ENCODE results near the gene GSDME.

The GSDME gene

GRCh38 chr7:24769014-24769830 lies 12.0 kb upstream of the GSDME start:
- no peak for DNase-seq

DNA sequence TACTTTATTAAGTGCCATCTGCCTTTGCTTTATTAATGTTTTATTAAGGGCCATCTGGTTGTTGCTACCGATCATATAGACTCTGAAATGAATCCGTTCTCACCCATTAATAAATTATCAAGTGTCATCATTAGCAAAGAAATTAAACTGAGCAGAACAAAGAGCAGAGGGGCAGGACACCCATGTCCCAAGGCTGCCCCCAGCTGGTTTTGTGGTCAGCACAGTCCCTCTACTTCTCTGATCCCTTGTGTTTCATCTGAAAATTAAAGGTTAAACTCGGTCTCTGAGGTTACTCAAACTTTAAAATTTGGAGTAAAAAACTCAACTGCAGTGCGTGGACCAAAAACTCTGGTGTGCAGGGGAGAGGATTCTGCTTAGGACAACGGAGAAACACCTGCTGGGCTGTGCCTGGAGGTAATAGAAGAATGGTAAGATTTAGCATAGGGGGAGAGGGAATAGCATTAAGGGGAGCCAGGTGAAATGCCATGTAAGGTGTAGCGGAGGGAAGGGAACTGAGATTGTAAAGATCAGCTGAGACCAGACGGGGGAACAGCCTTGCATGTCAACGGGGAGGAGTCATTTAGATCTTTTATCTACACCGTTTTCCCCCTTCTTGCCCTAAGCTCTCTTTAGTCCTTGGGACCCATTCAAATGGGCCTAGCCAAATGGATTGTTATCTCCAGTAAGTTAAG lies 10.8 kb upstream of the GSDME start:
- DNase-seq = no peak

- DNase-seq = peak; percentile 12
Observed at GRCh38 chr7:24764972-24765744, 7.9 kb upstream of the GSDME start.

- DNase-seq = no peak
Observed at GRCh38 chr7:24764011-24764410, 6.7 kb upstream of the GSDME start.

DNA sequence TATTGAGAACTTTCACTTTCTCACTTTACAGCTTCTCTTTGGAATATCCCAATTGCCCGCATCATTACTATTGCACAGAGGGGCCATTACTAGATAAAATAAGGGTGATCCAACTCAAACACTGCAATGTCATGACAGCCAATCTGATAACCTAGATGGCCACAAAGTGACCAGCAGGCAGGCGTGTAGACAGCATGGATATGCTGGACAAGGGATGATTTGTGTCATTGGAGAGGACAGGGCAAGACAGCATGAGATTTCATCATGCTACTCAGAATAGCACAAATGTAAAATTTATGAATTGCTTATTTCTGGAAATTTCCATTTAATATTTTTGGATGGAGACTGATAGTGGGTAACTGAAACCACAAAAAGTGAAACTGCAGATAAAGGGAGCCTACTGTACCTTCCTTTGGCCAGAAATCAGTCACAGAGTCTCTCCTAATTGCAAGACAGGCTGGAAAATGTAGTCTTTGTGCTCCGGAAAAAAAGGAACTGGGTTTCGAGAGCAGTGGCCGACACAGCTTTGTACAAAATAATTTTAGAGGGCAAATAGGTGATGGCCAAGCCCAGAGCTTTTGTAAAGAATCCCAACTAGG lies 6.1 kb upstream of the GSDME start:
- DNase-seq = no peak

- DNase-seq = no peak
Observed at GRCh38 chr7:24762771-24763170, 5.5 kb upstream of the GSDME start.

DNA sequence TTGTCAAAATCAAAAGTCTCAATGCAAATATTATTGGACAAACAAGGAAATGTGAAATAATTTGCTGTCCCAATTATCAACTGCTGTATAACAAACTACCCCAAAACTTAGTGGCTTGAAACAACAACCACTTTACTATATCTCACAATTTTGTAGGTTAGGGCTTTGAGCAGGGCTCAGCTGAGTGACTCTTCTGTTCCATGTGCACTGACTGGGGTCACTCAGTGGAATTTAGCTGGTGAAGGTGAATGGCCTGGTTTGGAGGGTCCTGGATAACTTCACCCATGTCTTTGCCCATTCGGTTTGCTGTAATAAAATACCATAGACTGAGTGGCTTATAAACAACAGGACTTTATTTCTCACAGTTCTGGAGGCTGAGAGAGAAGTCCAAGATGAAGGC lies 3.7 kb upstream of the GSDME start:
- DNase-seq = no peak

DNA sequence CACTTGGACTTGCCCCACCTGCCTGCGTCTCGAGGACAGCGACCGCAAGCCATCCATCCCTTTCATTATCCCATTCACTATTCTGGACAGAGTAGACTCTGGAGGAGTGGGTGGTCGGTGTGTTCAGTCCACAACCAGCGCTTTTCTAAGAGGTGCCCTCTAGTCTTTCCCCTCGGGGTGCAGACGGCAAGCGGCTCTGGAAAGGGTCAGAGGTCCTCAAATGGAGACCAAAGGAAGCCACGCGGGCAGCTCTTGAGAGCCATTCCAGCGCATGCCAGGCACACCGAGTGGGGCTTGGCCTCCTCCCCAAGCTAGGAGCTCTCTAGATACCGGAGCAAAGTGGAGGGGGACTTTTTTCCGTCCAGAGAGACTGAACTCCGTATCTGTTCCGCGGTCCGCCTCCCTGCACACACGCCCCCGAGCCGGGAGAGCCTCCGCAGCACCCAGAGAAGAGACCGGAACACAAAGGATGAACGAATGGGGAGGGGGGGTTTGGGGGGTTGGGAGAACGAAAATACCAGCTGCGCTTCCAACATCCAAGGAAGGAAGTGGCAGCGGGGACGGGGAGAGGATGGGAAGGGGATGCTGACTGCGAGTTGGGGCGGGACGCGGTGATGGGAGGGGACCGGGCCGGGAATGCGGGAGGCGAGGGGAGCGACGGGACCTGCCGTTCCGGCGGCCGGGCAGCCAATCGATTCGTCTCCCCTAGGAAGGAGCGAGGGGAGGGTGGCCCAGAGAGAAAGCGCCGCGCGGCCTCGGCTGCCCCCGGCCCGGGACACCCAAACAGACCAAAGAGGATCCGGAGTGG lies 515 bp downstream of the GSDME start:
- DNase-seq = no peak

GRCh38 chr7:24755541-24756407 lies 1.5 kb downstream of the GSDME start:
- no peak for DNase-seq

DNA sequence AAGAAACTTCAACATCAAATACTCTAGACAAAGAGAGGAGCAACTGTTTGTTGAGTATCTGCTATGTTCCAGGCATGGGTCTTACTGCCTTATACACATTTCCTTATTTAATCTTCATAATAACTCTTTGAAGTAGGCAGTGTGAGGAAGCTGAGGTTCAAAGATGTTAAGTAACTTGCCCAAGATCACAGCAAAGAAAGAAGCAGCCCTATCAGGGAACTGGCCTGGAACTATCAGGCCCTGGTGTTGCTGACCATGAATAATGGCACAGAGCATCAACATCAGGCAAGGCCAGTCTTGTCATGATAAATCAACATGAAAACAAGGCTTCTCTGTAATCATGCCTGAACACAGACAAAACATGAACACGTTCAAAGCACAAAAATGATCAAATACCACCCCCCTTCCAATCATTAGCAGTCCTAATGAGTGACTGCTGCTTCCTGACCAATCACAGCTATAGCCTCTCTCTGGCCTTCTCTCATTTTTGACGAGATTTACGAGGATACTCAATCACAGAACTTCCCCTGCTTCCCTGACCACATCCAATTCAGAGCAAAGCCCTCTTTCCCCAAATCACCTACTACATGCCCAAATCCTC lies 2.3 kb downstream of the GSDME start:
- no peak for DNase-seq

DNA sequence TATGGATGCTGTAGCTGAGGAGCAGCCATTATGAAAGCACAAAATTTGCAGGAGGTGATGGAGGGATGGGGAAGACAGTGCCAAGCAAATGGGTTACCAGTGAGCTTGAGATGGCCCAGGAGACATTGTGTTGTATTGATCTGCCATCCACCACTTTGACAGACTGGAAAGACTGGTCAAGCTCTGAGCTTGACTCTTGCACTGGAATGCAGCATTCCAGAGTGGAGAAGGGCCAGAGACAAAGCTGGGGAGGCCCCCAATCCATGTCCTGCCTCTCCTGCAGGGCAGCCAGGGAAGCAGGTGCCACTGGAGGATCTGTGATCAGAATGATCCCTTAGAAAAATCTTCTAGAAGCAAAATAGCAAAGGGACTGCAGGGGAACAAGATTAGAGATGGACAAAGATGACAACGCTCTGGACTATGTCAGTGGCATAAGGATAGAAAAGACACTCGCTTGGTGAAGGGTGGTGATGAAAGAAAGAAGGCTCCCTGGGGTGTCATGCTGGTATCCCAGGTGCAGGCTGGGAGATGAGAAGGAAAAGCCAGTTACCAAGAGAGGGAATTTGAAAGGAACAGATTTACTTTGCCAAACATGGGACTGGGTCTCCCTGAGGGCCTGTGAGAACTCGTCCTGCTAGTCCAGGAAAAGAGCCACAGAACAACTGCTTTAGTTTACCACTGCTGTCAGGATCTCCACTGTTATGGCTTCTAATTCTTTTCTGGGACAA lies 5.0 kb downstream of the GSDME start:
- DNase-seq = no peak

GRCh38 chr7:24751484-24751883 lies 5.8 kb downstream of the GSDME start:
- DNase-seq = no peak

- DNase-seq = no peak
Observed at GRCh38 chr7:24750441-24751055, 6.7 kb downstream of the GSDME start.

DNA sequence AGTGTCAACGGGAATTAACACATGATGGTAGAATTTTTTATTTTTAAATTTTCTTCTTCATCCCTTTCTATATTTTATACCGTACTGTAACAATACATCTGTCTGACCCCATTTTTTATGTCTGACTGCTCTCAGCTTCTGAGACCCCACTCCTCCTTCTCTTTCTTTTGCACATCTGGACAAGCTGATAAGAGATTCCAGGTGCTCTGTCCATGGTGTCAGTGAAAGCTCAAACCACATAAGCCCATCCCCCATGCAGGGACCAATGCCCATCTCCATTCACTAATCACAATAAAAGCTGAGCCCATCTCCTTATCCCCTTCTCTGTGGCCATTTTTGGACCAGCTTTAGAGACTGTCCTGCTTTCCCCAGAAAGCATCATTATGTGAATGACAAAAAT lies 8.7 kb downstream of the GSDME start:
- DNase-seq = no peak

DNA sequence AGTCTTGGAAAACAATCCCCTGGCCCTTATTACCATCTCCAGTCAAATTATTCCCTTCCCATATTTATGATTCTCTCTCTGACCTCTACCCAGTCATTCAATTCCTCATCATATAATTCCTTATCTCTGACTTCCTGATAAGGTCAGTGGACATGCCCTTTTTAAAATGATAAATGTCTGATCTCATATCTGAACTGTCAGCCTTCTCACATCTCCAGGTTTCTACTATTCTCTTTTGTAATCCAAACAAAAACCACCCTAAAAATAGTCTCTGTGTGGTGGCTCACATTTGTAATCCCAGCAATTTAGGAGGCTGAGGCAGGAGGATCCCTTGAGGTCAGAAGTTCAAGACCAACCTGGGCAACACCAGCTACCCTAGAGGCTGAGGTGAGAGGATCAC lies 11.9 kb downstream of the GSDME start:
- DNase-seq = no peak

DNA sequence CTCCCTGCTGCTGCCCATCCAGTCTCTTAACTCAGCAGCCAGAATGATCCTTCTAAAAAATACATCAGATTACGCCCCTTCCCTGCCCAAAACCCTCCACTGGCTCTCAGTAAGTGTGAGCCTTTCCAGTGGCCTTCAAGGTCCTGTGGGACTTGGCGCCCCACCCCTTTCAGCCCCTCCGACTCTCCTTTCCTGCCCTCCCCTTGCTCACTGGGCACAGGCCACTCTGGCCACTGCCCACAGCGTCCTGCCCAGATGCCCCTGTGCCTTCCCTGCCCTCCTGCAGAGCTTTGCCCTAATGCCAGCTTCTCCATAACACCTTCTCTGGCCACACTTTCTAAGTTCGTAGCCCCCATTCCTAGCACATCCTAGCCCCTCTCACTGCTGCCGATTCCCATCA lies 13.8 kb downstream of the GSDME start:
- no peak for DNase-seq

- DNase-seq = no peak
Observed at GRCh38 chr7:24742506-24743162, 14.6 kb downstream of the GSDME start.

GRCh38 chr7:24741679-24742505 lies 15.4 kb downstream of the GSDME start:
- no peak for DNase-seq

Data from hematopoietic multipotent progenitor cell treated with erythropoietin and hydrocortisone succinate and interleukin-3 and kit ligand, for 6 days (in vitro differentiated cells).